Thyroid gland (tissue), 4 donors: ENCODE measurements around the gene POC1A. TPM values are rescaled to one million over a fixed set of nuclear protein-coding genes. Genes with fewer than 3 reads are reported as not detected.

Experiments used
- DNase-seq, 2 donors: peaks; one replicate each; pipeline ENCODE4 v3.0.0-alpha.2; 2019
- H3K27ac ChIP-seq, 3 donors: fragments of 200-600 bp; sonication (generic); 1 replicate in 2 of 3; 2 replicates in 1 of 3; pipeline ENCODE4 v1.5.1; 2016 to 2019; ENCODE audit warnings: mild to moderate bottlenecking in 1 of 3, moderate library complexity in 1 of 3
- H3K27me3 ChIP-seq: fragments of 200-600 bp; sonication (generic); one replicate; pipeline ENCODE4 v1.5.1; 2019
- H3K36me3 ChIP-seq, 2 donors: fragments of 200-600 bp; sonication (generic); one replicate each; pipeline ENCODE4 v1.5.1; 2016 to 2019
- H3K4me1 ChIP-seq, 2 donors: fragments of 200-600 bp; sonication (generic); one replicate each; pipeline ENCODE4 v1.5.1; 2017 to 2019
- H3K4me3 ChIP-seq, 3 donors: fragments of 200-600 bp; sonication (generic); replicated peaks in 1 of 3; 1 replicate in 2 of 3; 2 replicates in 1 of 3; pipeline ENCODE4 v1.5.1; 2016; ENCODE audit warnings: mild to moderate bottlenecking in 1 of 3
- H3K9me3 ChIP-seq: fragments of 200-600 bp; sonication (generic); one replicate; pipeline ENCODE4 v1.5.1; 2017
- CTCF ChIP-seq, 6 experiments: fragments of 200-600 bp in 3 of 6; fragments of 450-650 bp in 3 of 6; sonication (generic) in 3 of 6; IDR thresholded peaks; one replicate each; pipeline ENCODE4 v1.5.1; 2016 to 2019; ENCODE audit warnings: antibody characterized with exemption in 6 of 6, mild to moderate bottlenecking in 2 of 6, inconsistent platforms in 1 of 6, moderate library complexity in 1 of 6
- POLR2A ChIP-seq, 2 donors: fragments of 450-650 bp; IDR thresholded peaks; one replicate each; pipeline ENCODE4 v1.6.1; 2017; ENCODE audit warnings: antibody characterized with exemption in 2 of 2, mild to moderate bottlenecking in 2 of 2, moderate library complexity in 1 of 2
- WGBS, 2 donors: methylation state at CpG; one replicate each; pipeline ENCODE4 v1.1.5; 2017; 5-methylcytosine and 5-hydroxymethylcytosine counted together
- intact Hi-C: fragments of 100-400 bp; cut with DNase I; formaldehyde crosslinking; loops from one replicate; pipeline ENCODE4 v1.15.1; 2023
- total RNA-seq, 4 donors: library from RNA; depleted of rRNA; stranded (reverse); fragments of >200 nt; gene quantifications; one replicate each; pipeline ENCODE4 v1.2.3, GENCODE V29; 2016

The POC1A gene
- total RNA-seq, 4 donors from 2014 or later = 0.40 to 2.8 (median 1.5) TPM

GRCh38 chr3:52122491-52122890 lies 31.7 kb downstream of the POC1A start:
- WGBS, 2 donors = 89 to 96% methylated on average over 6 to 7 of the region's 7 CpGs
- H3K27ac ChIP-seq = peak overlapping the region in 1 of 3 donors; percentile 49

GRCh38 chr3:52121813-52122212 lies 32.4 kb downstream of the POC1A start:
- Histone ChIP-seq H3K4me3 (no peak overlapping the region), H3K36me3 (no peaks in the 10 kb centered on the region), H3K27ac (peak overlapping the region; percentile 9 to 49 (median 21)), H3K4me1 (peaks cover 0 to 20% of the 10 kb centered on the region in 2 donors), H3K27me3 (no peaks in the 10 kb centered on the region), H3K9me3 (no peaks in the 10 kb centered on the region)
- intact Hi-C loops = loop anchor here (5.0 kb wide), 1 partner anchor 70 kb away; no protein-coding TSS in a partner anchor
- 75 to 84% methylated on average over 6 of the region's 6 CpGs for WGBS, 2 donors
- no peak for DNase-seq
- no peak for TF ChIP-seq CTCF (IDR thresholded peaks at IDR 0.05)
- TF ChIP-seq POLR2A (IDR thresholded peaks at IDR 0.05) = no peak

More at GRCh38 chr3:52122491-52122890, 31.7 kb downstream of the POC1A start:
- no peak for TF ChIP-seq CTCF (IDR thresholded peaks at IDR 0.05)
- no peak for TF ChIP-seq POLR2A (IDR thresholded peaks at IDR 0.05)
- H3K4me1 ChIP-seq = peaks cover 0 to 20% of the 10 kb centered on the region in 2 donors
- no peaks in the 10 kb centered on the region for H3K27me3 ChIP-seq
- no peaks in the 10 kb centered on the region for H3K9me3 ChIP-seq
- no peaks in the 10 kb centered on the region for H3K36me3 ChIP-seq
- no peak for DNase-seq
- intact Hi-C loops = loop anchor here (5.0 kb wide), 1 partner anchor 70 kb away; no protein-coding TSS in a partner anchor
- no peak overlapping the region for H3K4me3 ChIP-seq

- intact Hi-C loops = loop anchor here (5.0 kb wide), 1 partner anchor 69 kb away; no protein-coding TSS in a partner anchor
- DNase-seq = no peak
- Histone ChIP-seq H3K27me3 (no peaks in the 10 kb centered on the region), H3K36me3 (no peaks in the 10 kb centered on the region), H3K9me3 (no peaks in the 10 kb centered on the region), H3K27ac (peak overlapping the region in 2 of 3 donors; percentile 9 to 49), H3K4me1 (peaks cover 0 to 20% of the 10 kb centered on the region in 2 donors), H3K4me3 (no peak overlapping the region)
- 67 to 72% methylated on average over 7 of the region's 7 CpGs for WGBS, 2 donors
- no peak for TF ChIP-seq POLR2A (IDR thresholded peaks at IDR 0.05)
- TF ChIP-seq CTCF (IDR thresholded peaks at IDR 0.05) = no peak
Observed at GRCh38 chr3:52121464-52121805, 32.8 kb downstream of the POC1A start.

- 73 to 77% methylated on average over 3 of the region's 3 CpGs for WGBS, 2 donors
- no peaks in the 10 kb centered on the region for H3K27me3 ChIP-seq
- H3K36me3 ChIP-seq = no peaks in the 10 kb centered on the region
- H3K4me3 ChIP-seq = no peak overlapping the region
- intact Hi-C loops = loop anchor here (5.0 kb wide), 1 partner anchor 69 kb away; no protein-coding TSS in a partner anchor
- peaks cover 0 to 20% of the 10 kb centered on the region in 2 donors for H3K4me1 ChIP-seq
- TF ChIP-seq CTCF (IDR thresholded peaks at IDR 0.05) = no peak
- TF ChIP-seq POLR2A (IDR thresholded peaks at IDR 0.05) = no peak
- H3K27ac ChIP-seq = peak overlapping the region in 2 of 3 donors; percentile 9 to 49
- no peaks in the 10 kb centered on the region for H3K9me3 ChIP-seq
- DNase-seq = no peak
Observed at GRCh38 chr3:52120556-52121463, 33.4 kb downstream of the POC1A start.

GRCh38 chr3:52119826-52120225 lies 34.4 kb downstream of the POC1A start:
- peaks cover 0 to 20% of the 10 kb centered on the region in 2 donors for H3K4me1 ChIP-seq
- H3K36me3 ChIP-seq = no peaks in the 10 kb centered on the region
- no peak overlapping the region for H3K27ac ChIP-seq
- intact Hi-C loops = loop anchor here (5.0 kb wide), 1 partner anchor 68 kb away; no protein-coding TSS in a partner anchor
- H3K27me3 ChIP-seq = no peaks in the 10 kb centered on the region
- WGBS, 2 donors = 94 to 96% methylated on average over 6 of the region's 6 CpGs
- no peak for TF ChIP-seq CTCF (IDR thresholded peaks at IDR 0.05)
- TF ChIP-seq POLR2A (IDR thresholded peaks at IDR 0.05) = no peak
- H3K4me3 ChIP-seq = no peak overlapping the region
- no peak for DNase-seq
- H3K9me3 ChIP-seq = no peaks in the 10 kb centered on the region
